ENCODE results near the gene SNAP47.

The SNAP47 gene

GRCh38 chr1:227787513-227788270 lies 52.5 kb downstream of the SNAP47 start:
- TF ChIP-seq CTCF (IDR thresholded peaks at IDR 0.05): no peak

- no peak for TF ChIP-seq CTCF (IDR thresholded peaks at IDR 0.05)
These were observed 53.2 kb downstream of the SNAP47 start for GRCh38 chr1:227788271-227789083.

GRCh38 chr1:227789084-227790033 lies 54.1 kb downstream of the SNAP47 start:
- no peak for TF ChIP-seq CTCF (IDR thresholded peaks at IDR 0.05)

GRCh38 chr1:227790034-227790400 lies 54.8 kb downstream of the SNAP47 start:
- no peak for TF ChIP-seq CTCF (IDR thresholded peaks at IDR 0.05)

- no peak for TF ChIP-seq CTCF (IDR thresholded peaks at IDR 0.05)
These were observed 55.6 kb downstream of the SNAP47 start for GRCh38 chr1:227790868-227791267.

- TF ChIP-seq CTCF (IDR thresholded peaks at IDR 0.05): no peak
These were observed 56.3 kb downstream of the SNAP47 start for GRCh38 chr1:227791425-227792143.
